ENCODE data around the gene CHKA. TPM values are rescaled to one million over a fixed set of nuclear protein-coding genes. Genes with fewer than 3 reads are reported as not detected.
"Not testable (repeated sequence)": the region's sequence is repeated elsewhere in the genome, so short reads cannot be mapped to it uniquely, and the experiment has no call there.

The CHKA gene
- total RNA-seq, 2 experiments from 2014 or later = 6.1 to 6.6 TPM

GRCh38 chr11:68096962-68097361 lies 24.2 kb downstream of the CHKA start:
- no peak overlapping the region for H3K4me3 Mint-ChIP-seq
- DNase-seq = no peak
- H3K27ac Mint-ChIP-seq = no peak overlapping the region
- H3K9me3 Mint-ChIP-seq = no peaks in the 10 kb centered on the region
- no peaks in the 10 kb centered on the region for H3K27me3 Mint-ChIP-seq
- H3K4me1 Mint-ChIP-seq (ENCODE audit: low read depth) = peaks cover 12% of the 10 kb centered on the region
- ChIA-PET POLR2A (no interaction called here), CTCF (no interaction called here)
- no peaks in the 10 kb centered on the region for H3K36me3 Mint-ChIP-seq
- intact Hi-C loops (cut with micrococcal nuclease) = no loop called here

DNA sequence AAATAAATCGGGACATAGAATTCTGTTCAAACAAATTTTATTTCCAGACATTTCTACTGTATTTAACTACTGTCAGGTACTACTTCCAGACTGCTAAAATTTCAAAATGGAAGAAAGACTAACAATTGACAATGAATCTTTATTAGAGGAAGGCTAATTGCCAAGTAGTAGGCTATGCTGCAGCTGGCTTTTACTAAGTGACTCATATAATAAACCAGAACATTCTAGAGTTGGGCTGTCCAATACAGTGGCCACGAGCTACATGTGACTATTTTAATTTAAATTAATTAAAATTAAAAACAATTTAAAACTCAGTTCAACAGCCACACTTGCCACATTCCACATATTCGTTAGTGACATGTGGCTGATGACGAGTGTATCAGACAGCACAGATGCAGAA lies 27.6 kb downstream of the CHKA start:
- intact Hi-C loops (cut with micrococcal nuclease) = no loop called here
- Mint-ChIP-seq H3K27me3 (no peaks in the 10 kb centered on the region), H3K4me3 (no peak overlapping the region), H3K27ac (no peak overlapping the region), H3K36me3 (no peaks in the 10 kb centered on the region), H3K9me3 (no peaks in the 10 kb centered on the region), H3K4me1 (ENCODE audit: low read depth) (no peaks in the 10 kb centered on the region)
- ChIA-PET CTCF (no interaction called here), POLR2A (no interaction called here)
- no peak for DNase-seq

DNA sequence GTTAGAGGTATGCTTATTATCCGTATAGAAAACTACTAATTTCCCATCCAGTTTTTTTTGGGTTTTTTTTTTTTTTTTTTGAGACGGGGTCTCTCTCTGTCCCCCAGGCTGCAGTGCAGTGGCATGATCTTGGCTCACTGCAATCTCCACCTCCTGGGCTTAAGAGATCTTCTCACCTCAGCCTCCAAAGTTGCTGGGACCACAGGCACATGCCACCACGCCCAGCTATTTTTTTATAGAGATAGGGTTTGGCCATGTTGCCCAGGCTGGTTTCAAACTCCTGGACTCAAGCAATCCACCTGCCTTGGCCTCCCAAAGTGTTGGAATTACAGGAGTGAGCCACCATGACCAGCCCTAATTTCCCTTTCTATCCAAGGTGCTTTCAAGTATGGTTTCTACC lies 28.2 kb downstream of the CHKA start:
- CTCF ChIA-PET; H3K27ac Mint-ChIP-seq; H3K9me3 Mint-ChIP-seq; H3K4me1 Mint-ChIP-seq (ENCODE audit: low read depth); POLR2A ChIA-PET; H3K4me3 Mint-ChIP-seq; H3K36me3 Mint-ChIP-seq; DNase-seq; intact Hi-C loops (cut with micrococcal nuclease); H3K27me3 Mint-ChIP-seq: not testable (repeated sequence)

DNA sequence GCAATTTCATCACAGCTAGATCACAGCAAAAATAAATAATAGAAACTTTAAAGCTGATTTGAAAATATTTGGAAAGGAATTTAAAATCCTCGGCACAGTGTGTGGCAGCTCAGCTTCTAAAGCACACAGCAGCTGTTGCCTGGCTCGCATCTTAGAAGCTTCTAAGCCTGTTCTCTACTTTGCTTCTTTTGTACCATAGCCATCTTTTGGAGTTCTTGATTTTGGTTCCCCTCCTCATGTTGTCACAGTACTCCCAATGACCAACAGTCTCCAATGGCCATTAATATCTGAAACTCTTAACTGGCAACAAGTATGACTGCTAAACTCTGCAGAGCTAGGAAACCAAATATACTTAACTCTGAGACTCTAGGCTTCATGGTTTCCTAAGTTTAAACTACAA lies 28.8 kb downstream of the CHKA start:
- Mint-ChIP-seq H3K4me1 (ENCODE audit: low read depth) (no peaks in the 10 kb centered on the region), H3K4me3 (no peak overlapping the region), H3K36me3 (no peaks in the 10 kb centered on the region), H3K27ac (no peak overlapping the region), H3K27me3 (no peaks in the 10 kb centered on the region), H3K9me3 (no peaks in the 10 kb centered on the region)
- intact Hi-C loops (cut with micrococcal nuclease) = no loop called here
- CTCF ChIA-PET = interaction anchor here (0.6 kb wide), 1 partner anchor 41 kb away, joined by 3 read pairs; no protein-coding TSS in a partner anchor
- POLR2A ChIA-PET = no interaction called here
- no peak for DNase-seq

- Mint-ChIP-seq H3K4me1 (ENCODE audit: low read depth) (no peaks in the 10 kb centered on the region), H3K4me3 (no peak overlapping the region), H3K36me3 (no peaks in the 10 kb centered on the region), H3K9me3 (no peaks in the 10 kb centered on the region), H3K27me3 (no peaks in the 10 kb centered on the region), H3K27ac (no peak overlapping the region)
- POLR2A ChIA-PET = no interaction called here
- intact Hi-C loops (cut with micrococcal nuclease) = no loop called here
- CTCF ChIA-PET = no interaction called here
- no peak for DNase-seq
Measured at GRCh38 chr11:68090706-68091105, 30.5 kb downstream of the CHKA start.

- Mint-ChIP-seq H3K27ac (no peak overlapping the region), H3K4me1 (ENCODE audit: low read depth) (no peaks in the 10 kb centered on the region), H3K4me3 (no peak overlapping the region), H3K36me3 (no peaks in the 10 kb centered on the region), H3K27me3 (no peaks in the 10 kb centered on the region), H3K9me3 (no peaks in the 10 kb centered on the region)
- CTCF ChIA-PET = no interaction called here
- POLR2A ChIA-PET = no interaction called here
- DNase-seq = no peak
- intact Hi-C loops (cut with micrococcal nuclease) = no loop called here
Measured at GRCh38 chr11:68090287-68090686, 30.9 kb downstream of the CHKA start.

DNA sequence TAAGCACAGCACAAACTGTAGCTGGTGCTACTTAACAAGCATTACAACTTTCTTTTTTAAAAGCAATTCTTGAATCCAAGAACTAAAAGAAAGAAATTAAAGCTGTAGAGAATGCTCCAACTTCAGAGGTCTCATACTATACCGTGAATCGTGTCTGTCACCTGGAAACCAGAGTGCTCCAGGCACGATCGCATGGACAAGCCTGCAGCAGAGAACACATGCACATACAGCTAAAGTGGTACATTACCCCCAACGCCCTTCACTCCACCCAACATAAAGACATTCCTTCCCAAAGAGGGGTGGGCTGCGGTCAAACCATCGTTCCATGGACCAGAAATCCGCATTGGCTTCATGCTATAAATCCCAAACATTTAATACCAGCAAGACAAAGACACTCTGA lies 31.5 kb downstream of the CHKA start:
- no peaks in the 10 kb centered on the region for H3K4me1 Mint-ChIP-seq (ENCODE audit: low read depth)
- no peaks in the 10 kb centered on the region for H3K9me3 Mint-ChIP-seq
- CTCF ChIA-PET = no interaction called here
- H3K27ac Mint-ChIP-seq = no peak overlapping the region
- intact Hi-C loops (cut with micrococcal nuclease) = no loop called here
- DNase-seq = no peak
- H3K27me3 Mint-ChIP-seq = no peaks in the 10 kb centered on the region
- H3K36me3 Mint-ChIP-seq = no peaks in the 10 kb centered on the region
- H3K4me3 Mint-ChIP-seq = no peak overlapping the region
- POLR2A ChIA-PET = no interaction called here

DNA sequence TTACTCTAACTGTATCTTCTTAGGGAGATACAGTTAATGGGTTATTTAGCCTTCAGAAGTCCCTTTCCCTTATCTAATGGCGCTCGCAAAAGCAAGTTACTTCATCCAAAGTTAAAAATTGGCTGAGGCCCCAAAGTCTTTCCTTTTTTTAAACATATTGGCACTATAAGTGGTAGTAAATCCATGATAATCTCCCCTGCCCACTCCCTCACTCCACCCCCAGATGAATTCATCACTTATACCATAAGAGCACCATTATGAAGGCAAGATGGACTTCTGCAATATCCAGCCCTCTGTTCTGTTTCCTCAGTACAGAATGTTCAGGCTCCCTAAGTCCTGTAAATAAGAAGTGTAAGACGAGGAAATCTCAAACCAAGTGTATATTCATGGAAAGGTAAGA lies 37.7 kb downstream of the CHKA start:
- intact Hi-C loops (cut with micrococcal nuclease) = no loop called here
- H3K4me3 Mint-ChIP-seq = no peak overlapping the region
- no peak overlapping the region for H3K27ac Mint-ChIP-seq
- no peaks in the 10 kb centered on the region for H3K9me3 Mint-ChIP-seq
- DNase-seq = no peak
- ChIA-PET POLR2A (no interaction called here), CTCF (no interaction called here)
- no peaks in the 10 kb centered on the region for H3K36me3 Mint-ChIP-seq
- no peaks in the 10 kb centered on the region for H3K27me3 Mint-ChIP-seq
- no peaks in the 10 kb centered on the region for H3K4me1 Mint-ChIP-seq (ENCODE audit: low read depth)

GRCh38 chr11:68082481-68082880 lies 38.7 kb downstream of the CHKA start:
- Mint-ChIP-seq H3K27me3 (no peaks in the 10 kb centered on the region), H3K4me1 (ENCODE audit: low read depth) (no peaks in the 10 kb centered on the region), H3K27ac (no peak overlapping the region), H3K36me3 (no peaks in the 10 kb centered on the region), H3K4me3 (no peak overlapping the region), H3K9me3 (no peaks in the 10 kb centered on the region)
- ChIA-PET CTCF (no interaction called here), POLR2A (no interaction called here)
- no peak for DNase-seq
- intact Hi-C loops (cut with micrococcal nuclease) = no loop called here

GRCh38 chr11:68081691-68082090 lies 39.5 kb downstream of the CHKA start:
- Mint-ChIP-seq H3K4me1 (ENCODE audit: low read depth) (no peaks in the 10 kb centered on the region), H3K36me3 (no peaks in the 10 kb centered on the region), H3K9me3 (no peaks in the 10 kb centered on the region), H3K4me3 (no peak overlapping the region), H3K27ac (no peak overlapping the region), H3K27me3 (no peaks in the 10 kb centered on the region)
- DNase-seq = no peak
- ChIA-PET POLR2A (no interaction called here), CTCF (no interaction called here)
- intact Hi-C loops (cut with micrococcal nuclease) = no loop called here

DNA sequence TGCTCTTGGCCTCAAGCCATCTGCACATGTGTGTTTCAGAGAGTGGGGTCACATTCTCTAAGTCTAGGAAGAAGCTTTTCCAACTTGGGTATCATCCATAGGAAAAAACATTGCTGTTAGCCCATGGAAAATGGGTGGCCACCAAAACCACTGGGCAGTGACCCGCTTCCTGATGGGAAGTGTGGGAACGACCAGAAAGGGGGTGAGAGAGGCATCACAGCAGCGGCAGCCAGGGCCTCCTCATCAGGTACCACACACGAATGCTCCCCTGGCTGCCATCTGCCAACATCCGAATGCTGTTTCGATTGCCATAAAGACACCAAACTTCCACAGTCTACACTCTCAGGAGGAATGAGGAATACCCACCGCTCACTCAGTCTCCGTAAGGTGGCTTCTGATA lies 40.3 kb downstream of the CHKA start:
- H3K27ac Mint-ChIP-seq = no peak overlapping the region
- H3K9me3 Mint-ChIP-seq = no peaks in the 10 kb centered on the region
- no peak overlapping the region for H3K4me3 Mint-ChIP-seq
- ChIA-PET CTCF (no interaction called here), POLR2A (no interaction called here)
- H3K36me3 Mint-ChIP-seq = no peaks in the 10 kb centered on the region
- no peaks in the 10 kb centered on the region for H3K4me1 Mint-ChIP-seq (ENCODE audit: low read depth)
- intact Hi-C loops (cut with micrococcal nuclease) = no loop called here
- no peaks in the 10 kb centered on the region for H3K27me3 Mint-ChIP-seq
- DNase-seq = no peak

DNA sequence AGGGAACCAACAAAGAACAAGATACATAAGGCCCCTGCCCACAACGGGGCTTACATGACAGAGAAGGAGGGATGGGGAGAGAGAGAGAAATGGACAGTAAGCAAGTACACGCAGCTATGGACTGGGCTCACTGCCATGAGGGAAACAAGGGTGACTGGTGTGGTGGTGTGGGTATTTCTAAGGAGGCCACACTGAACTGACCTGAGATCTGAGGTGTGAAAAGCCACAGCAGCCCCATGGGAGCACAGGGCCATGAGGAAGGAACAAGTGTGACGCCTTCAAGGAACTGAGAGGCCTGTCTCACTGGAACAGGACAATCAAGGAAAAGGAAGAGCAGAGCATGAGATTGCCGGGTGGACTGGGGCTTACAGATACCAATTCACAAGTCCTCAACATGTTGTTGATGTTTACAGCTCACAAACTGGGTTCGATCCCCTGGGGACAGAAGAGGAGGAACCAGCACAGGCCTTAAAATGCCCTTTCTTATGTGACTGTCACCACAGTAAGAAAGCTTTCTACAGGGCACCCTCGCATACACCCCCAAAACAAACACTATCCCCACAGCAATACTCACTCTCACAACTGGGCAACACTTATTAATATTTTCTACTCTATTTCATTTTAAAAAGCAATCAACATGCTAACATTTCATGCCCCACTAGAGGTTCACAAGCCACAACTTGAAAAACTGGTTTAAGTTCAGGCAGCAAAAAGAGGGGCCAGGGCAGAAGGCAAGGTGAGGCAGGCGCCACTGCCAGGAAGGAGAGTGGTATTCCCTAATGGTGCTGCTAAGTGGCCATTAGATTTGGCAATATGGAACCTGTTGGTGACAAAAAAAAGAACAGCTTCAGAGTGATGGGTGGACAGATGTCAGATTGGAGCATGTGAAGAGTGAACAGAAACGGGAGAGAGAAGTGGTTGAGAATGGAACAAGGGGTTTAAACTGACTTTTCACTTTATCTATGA lies 43.3 kb downstream of the CHKA start:
- Mint-ChIP-seq H3K36me3 (no peaks in the 10 kb centered on the region), H3K27ac (no peak overlapping the region), H3K4me1 (ENCODE audit: low read depth) (no peaks in the 10 kb centered on the region), H3K9me3 (no peaks in the 10 kb centered on the region), H3K4me3 (no peak overlapping the region), H3K27me3 (no peaks in the 10 kb centered on the region)
- DNase-seq = no peak
- CTCF ChIA-PET = no interaction called here
- POLR2A ChIA-PET = no interaction called here
- intact Hi-C loops (cut with micrococcal nuclease) = no loop called here

DNA sequence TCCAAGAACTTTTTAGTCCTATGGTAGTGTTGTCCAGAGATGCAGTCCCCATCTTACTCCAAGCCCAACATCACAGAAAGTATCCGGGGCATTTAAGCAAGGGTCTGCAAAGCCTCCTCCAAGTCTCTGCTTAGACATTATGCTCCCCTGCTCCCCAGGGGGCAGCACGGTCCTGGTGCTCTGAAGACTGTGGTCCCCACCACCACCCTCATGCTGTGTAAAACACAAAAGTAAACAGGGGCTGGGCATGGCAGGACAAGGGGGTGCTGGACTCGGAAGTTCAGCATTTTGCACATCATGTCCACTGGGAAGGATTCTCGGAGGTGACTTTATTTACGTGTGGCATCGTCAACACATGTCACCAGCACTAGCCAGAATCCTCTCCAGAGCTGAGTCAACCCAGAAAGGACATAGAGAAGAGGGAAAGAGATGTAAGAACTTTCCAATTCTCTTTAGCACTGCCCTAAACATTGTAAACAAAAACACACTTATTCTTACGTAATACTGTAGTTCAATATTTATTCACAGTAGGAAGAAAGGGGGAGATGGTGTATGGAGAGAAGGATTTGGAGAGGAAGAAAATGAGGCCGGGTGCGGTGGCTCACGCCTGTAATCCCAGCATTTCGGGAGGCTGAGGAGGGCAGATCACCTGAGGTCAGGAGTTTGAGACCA lies 44.7 kb downstream of the CHKA start:
- Mint-ChIP-seq H3K27ac (no peak overlapping the region), H3K9me3 (no peaks in the 10 kb centered on the region), H3K36me3 (no peaks in the 10 kb centered on the region), H3K4me1 (ENCODE audit: low read depth) (no peaks in the 10 kb centered on the region), H3K4me3 (no peak overlapping the region), H3K27me3 (no peaks in the 10 kb centered on the region)
- CTCF ChIA-PET = no interaction called here
- intact Hi-C loops (cut with micrococcal nuclease) = no loop called here
- DNase-seq = no peak
- POLR2A ChIA-PET = no interaction called here

All from activated CD4-positive, alpha-beta memory T cell treated with anti-CD3 and anti-CD28 coated beads for 36 hours (primary cell).